HG03159 (cell line): ENCODE results near the gene PARD3B.

Experiments used
- ATAC-seq: cut with Tn5 transposase; IDR thresholded peaks from one replicate; pipeline ENCODE4 v1.9.1; 2021; ENCODE audit warnings: mild to moderate bottlenecking, moderate library complexity; ENCODE audit not compliant: unreplicated experiment

PARD3B gene

GRCh38 chr2:205627085-205627484 lies 1081.8 kb downstream of the PARD3B start:
- no peak for ATAC-seq

GRCh38 chr2:205628422-205628821 lies 1083.1 kb downstream of the PARD3B start:
- ATAC-seq: no peak

GRCh38 chr2:205629091-205629776 lies 1084.0 kb downstream of the PARD3B start:
- ATAC-seq: no peak

- ATAC-seq: no peak
Measured at GRCh38 chr2:205633994-205634393, 1088.7 kb downstream of the PARD3B start.

DNA sequence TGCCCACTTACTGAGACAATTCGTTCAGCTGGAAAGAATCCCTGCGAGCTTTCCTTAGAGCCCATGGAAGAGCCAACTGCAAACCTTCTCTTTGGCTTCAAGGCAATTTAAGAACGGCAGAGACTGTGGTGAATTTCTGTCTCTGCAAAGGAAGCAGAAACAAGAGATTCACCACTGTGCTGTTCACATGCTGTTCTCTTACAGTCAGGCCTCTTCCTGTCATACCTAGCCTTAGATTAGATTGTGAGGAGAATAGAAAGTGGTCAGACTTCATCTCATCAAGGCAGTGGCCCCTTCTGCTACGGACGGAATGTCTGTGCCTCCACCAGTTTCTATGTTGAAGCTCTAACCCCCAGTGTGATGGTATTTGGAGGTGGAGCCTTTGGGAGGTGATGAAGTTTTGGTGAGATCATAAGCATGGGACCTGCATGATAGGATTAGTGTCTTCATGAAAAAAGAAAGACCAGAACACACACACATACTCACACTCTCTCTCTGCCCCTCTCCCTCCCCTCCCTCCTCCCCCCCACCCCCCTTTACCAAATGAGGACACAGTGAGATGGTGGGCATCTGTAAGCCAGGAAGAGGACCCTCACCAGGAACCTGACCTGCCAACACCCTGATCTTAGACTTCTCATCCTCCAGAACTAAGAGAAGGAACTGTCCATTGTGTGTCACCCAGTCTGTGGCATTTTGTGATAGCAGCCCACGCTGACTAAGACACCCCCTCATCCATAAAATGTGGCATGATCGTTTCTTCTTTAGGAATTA lies 1091.5 kb downstream of the PARD3B start:
- ATAC-seq: no peak

GRCh38 chr2:205637320-205637602 lies 1092.0 kb downstream of the PARD3B start:
- no peak for ATAC-seq

- no peak for ATAC-seq
Measured at GRCh38 chr2:205637779-205638503, 1092.7 kb downstream of the PARD3B start.

- ATAC-seq: no peak
Measured at GRCh38 chr2:205640716-205641115, 1095.4 kb downstream of the PARD3B start.

DNA sequence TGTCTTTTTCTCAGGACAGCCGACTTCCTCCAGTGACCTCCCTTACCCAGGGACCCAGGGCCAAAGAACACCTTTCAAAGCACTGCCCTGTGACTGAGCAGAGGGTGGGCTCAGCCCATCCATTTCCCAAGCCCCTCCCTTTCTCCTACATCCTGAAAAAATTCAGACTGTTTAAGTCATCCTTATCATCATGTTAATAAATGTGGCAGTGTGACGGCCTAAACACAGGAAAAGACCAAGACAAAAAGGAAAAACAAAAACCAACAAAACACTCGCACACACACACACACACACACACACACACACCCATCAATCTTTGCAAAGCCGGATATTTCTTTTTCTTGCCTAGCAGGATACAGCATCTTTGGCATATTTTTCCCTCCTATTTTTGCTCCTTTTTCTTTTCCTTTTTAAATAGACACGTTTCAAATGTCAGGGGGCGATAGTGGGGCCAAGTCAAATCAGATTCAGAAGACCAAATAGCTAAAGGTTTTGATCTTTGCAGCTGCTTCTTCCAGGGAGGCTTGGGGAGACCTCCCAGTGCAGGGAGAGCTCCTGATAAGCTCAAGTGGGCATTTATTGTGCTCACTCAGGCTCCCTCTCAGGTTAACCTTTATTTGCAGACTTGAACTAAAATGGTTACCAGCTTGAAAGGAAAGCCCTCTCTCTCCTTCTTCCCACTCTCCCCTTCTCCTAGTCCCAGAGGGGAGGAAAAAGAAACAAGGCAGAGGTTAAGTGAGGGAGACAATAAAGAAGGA lies 1097.5 kb downstream of the PARD3B start:
- ATAC-seq: no peak

DNA sequence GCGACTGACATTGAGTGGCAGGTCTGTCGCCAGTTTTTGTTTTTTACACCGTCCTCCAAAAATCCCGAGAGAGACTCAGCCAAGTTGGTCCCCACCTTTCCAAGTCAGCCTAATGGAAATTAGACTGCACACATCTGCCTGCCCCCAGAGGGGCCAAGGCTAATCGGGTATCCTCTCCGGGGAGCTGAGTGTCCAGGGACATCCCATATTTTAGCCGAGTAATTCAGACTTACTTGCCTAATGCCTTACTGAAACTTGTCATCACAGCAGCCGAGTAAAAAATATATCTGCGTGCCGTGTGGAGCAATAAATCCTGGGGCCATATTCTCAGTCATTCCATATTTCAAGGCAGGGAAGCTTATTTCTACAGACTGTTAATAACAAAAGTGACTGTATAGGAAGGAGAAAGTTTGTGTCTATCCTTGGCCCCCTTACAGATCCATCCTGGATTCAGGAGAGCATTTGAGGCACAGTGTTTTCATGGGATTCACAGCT lies 1098.2 kb downstream of the PARD3B start:
- no peak for ATAC-seq

DNA sequence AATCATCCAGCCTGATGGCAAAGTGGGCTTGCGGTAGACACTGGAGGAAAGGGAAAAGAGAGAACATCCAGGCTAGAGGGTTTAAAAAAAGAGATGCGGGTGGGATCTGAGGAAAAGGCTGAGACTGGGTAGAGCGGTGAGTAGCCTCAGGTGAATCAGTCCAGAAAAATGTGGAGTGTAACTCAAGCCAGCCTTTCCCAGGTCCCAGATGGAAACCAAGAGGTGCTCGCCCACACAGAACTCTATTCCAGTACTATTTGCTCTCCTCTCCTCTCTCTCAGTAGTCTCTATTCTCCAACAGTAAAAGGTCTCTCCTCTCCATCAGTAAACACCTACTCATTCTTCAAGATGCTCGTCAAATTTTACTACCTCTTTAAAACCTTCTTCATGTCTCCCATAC lies 1098.7 kb downstream of the PARD3B start:
- ATAC-seq: no peak

- ATAC-seq: peak; percentile 99
Measured at GRCh38 chr2:205646680-205647079, 1101.4 kb downstream of the PARD3B start.

DNA sequence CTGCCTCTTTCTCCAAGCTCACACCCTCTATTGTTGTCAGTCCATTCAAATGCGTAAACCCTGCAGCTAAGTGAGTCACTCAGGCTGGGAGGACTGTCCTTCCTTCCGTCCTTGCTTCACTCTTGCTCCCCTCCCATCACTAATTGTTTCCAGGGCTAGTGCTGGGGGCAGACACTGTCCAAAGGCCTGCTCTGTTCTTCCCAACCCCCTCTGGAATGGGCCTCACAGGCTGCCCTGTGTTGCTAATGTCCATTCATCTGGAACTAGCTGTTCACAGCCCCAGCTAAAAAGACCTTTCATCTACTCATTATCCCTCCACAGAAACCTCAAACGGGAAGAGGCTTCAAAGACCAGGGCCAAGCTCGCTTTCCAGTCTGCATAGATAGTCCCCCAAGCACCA lies 1105.2 kb downstream of the PARD3B start:
- no peak for ATAC-seq

DNA sequence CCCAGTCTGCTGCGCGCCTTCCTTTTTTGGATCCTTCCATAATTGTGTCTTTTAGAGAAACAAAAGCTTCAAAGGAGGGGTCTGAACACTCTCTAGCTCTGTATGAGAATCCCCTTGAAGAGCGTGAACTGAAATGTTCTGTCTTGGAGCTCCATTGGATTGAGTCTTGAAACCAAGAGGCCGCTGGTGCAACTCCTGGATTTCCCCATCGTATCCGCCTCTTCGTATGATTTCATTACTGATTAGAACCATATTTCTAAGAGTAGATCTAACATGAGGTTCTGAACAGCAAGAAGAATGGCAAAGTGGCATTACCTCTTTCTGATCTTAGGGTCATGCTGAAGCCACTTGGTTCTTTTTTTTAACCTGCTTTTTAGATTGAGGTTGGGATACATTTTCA lies 1105.7 kb downstream of the PARD3B start:
- no peak for ATAC-seq

- no peak for ATAC-seq
Measured at GRCh38 chr2:205651719-205652118, 1106.4 kb downstream of the PARD3B start.

GRCh38 chr2:205654878-205655605 lies 1109.8 kb downstream of the PARD3B start:
- no peak for ATAC-seq

DNA sequence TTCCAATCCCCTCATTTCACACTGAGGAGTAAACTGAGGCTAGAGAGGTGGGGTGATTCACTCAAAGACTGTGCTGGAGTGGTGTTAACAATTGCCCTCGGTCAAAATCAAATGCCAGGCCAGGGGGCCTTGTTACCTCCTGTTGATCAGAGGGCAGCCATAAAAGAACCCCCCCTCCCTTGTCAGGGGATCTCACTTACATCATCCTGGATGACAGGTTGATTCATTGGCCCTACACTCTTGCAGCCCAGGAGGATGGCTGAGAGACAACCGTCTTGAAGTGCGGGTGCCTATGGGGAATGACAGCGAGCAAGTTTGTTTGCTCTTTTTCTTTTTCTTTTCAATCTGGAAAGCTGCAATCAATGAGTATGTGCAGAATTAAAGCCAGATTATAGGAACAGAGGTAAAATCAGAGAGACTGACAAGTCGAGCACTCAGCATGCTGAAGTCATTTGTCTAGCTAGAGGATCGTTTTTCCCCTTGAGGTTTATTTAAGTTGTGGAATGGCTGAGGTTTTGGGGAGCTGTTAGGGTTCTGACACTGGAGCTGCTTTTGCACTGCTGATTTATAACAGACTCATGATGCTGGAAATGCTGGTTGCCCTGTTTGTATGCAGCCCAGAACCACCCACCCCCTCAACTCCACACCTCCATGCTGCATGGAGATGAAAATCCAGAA lies 1110.6 kb downstream of the PARD3B start:
- no peak for ATAC-seq

DNA sequence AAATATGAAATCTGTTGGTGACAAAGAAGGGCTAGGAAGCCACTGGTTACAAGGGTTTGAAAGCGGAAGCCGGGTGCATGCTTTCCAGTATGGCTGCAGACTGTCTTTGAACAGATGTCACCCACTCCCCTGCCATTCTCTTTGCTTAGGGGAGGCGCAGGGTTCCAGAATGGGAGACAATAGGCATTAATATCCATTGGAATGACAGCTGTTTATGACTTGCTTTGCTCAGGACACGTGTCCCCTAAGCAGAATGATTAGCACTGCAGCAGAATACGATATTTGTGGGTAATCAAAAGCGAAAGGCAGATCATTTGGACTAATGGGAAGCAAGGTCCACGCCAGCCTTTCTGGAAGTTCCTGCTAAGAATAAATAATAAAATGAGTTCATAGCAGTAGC lies 1111.2 kb downstream of the PARD3B start:
- ATAC-seq: no peak

GRCh38 chr2:205656941-205657340 lies 1111.7 kb downstream of the PARD3B start:
- no peak for ATAC-seq

- ATAC-seq: no peak
Measured at GRCh38 chr2:205657579-205657978, 1112.3 kb downstream of the PARD3B start.
